Dermis lymphatic vessel endothelial cell (primary cell): Measurements from ENCODE around the gene TRIM52. TPM values are rescaled to one million over a fixed set of nuclear protein-coding genes. Genes with fewer than 3 reads are reported as not detected.

Source experiments
- total RNA-seq: library from RNA; depleted of rRNA; stranded (reverse); fragments of >200 nt; gene quantifications from 2 replicates; pipeline ENCODE4 v1.2.1, GENCODE V29; 2014

Gene TRIM52
- 4.2 and 5.7 TPM in 2 replicates for total RNA-seq

DNA sequence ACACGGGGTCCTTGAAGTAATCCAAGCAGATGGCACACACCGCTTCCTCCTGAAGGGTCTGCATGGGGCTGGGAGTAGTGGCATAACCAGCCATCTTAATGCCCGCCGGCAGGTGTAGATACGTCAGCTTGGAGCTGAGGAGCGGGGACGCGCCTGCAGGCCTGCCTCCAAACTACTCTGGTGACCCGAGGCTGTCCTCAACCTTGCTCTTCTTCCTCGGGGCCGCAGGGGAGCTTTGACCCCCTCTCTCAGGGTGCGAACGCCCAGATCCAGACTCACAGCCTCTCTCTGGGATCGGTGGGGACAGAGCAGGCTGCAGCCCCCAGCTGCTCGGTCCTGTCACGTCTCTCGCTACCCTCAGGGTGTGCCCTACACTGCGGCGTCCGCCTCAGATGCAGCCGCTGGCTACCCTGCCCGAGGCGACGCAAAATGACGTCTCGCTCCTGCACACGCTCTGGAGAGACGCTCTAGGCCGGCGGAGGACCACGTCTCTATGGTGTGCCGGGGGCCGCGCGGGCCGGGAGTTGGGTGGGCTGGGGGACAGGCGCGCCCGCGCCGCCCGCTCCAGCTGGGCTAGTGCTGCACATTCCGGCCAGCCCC is at the start of gene TRIM52:
Gene TRIM52 (minus strand): TSS at position 424 of the 600 bp plus-strand sequence. CDS start 330 bp downstream, at position 94.

DNA sequence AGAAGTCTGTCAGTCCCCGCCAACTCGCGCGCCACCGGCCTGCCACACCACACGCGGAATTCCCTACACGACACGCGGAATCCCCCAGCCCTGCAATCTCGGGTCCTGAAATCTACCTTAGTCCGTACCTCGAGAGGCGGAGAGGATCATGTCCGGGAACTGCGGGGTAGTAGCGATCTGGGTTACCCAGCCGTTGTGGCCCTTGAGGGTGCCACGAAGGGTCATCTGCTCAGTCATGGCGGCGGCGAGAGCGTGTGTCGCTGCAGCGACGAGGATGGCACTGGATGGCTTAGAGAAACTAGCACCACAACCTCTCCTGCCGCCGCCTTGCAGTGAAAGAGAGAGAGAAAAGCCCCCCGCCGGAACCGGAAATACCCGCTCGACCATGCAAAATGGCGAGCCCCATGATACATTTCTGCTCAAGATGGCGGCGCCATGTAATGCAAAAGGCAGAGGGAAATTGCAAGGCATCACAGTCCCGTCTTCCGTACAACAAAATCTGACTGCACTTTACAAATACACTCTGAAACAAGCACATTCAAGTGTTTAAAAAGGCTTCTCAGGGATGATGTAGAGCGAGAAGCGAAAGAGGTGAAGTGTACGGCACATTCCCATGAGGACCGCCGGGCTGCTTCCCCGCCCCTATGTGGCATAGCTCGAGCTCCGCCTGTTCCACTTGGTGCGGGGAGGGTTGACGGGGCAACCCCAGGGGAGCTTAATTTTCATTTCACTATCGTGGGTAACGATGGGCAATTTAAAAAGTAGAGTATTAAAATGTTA is 17.2 kb downstream of the TRIM52 start, which contains the start of gene RACK1:
Gene RACK1 (minus strand): TSS at position 343 of the 780 bp plus-strand sequence. CDS start 106 bp downstream, at position 237.

DNA sequence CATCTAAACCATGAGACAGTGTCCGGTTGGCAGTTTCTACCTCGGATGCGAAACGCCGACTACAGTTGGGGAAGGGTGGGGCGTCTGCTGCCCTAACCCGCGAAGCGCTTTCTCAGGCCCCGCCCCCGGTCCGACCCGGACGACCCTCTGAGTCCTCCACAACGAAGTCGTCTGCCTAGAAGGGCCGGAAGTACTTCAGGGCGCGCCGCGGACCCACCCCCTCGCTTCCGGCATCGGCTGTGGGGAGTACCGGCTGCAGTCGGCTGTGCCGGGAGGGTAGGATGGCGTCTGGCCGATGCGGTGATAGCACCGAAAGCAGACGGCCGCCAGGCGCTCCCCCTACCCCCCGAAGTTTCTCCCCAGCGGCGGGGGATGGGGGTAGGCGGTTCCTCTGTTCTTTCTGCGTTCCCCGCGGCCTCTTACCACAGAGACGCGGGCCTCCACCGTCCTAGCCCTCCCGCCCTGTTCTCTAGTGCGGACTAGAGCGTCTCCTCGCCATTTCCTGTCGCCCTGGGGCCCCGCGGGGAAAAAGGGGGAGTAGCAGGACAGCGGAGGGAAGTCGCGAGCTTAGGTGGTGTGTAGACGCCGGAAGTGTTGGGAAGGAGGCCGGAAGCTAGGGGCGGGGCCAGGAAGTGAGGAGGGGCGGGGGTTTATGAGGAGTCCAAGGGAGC is 37.8 kb downstream of the TRIM52 start, which contains the start of gene TRIM41:
Gene TRIM41 (plus strand): TSS at position 224 of the 671 bp plus-strand sequence. CDS start 719 bp downstream, outside the sequence.

Other genes starting within 250 kb of the TRIM52 start
- gene BTNL9, start 220.9 kb downstream of the TRIM52 start, total RNA-seq, result 0.11 and 0.60 TPM in 2 replicates
- not detected in 2 replicates for gene OR2V1, start 130.0 kb downstream of the TRIM52 start, total RNA-seq
- gene OR2V2, start 113.6 kb downstream of the TRIM52 start, total RNA-seq, result 0.11 TPM in 1 of 2 replicates, not detected in the other
- 1.7 and 1.8 TPM in 2 replicates for gene TRIM7, start 55.9 kb downstream of the TRIM52 start, total RNA-seq
- 8.2 and 9.3 TPM in 2 replicates for gene TRIM41, start 37.9 kb downstream of the TRIM52 start, total RNA-seq
- 7,121 and 7,227 TPM in 2 replicates for gene RACK1, start 17.2 kb downstream of the TRIM52 start, total RNA-seq
- not detected in 2 replicates for gene OR4F3, start 106.1 kb upstream of the TRIM52 start, total RNA-seq